KG1 (cell line): ENCODE results near the gene UBP1.
"Not testable (repeated sequence)": the region's sequence is repeated elsewhere in the genome, so short reads cannot be mapped to it uniquely, and the experiment has no call there.

Experiments
- DNase-seq: peaks from one replicate; lab custom pipeline; 2025; lab: John Stamatoyannopoulos, UW

Gene UBP1, protein sequence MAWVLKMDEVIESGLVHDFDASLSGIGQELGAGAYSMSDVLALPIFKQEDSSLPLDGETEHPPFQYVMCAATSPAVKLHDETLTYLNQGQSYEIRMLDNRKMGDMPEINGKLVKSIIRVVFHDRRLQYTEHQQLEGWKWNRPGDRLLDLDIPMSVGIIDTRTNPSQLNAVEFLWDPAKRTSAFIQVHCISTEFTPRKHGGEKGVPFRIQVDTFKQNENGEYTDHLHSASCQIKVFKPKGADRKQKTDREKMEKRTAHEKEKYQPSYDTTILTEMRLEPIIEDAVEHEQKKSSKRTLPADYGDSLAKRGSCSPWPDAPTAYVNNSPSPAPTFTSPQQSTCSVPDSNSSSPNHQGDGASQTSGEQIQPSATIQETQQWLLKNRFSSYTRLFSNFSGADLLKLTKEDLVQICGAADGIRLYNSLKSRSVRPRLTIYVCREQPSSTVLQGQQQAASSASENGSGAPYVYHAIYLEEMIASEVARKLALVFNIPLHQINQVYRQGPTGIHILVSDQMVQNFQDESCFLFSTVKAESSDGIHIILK

GRCh38 chr3:33440328-33441224 is at the start of gene UBP1:
Gene UBP1, minus strand, starts transcription at chr3:33440405. Its CDS starts 557 bp downstream, at chr3:33439848.
- peak; percentile 100 for DNase-seq

- DNase-seq, result no peak
Observed at GRCh38 chr3:33488683-33489082, 48.5 kb upstream of the UBP1 start.

GRCh38 chr3:33488246-33488645 is 48.0 kb upstream of the UBP1 start:
- no peak for DNase-seq

GRCh38 chr3:33482111-33482521 is 41.9 kb upstream of the UBP1 start:
- no peak for DNase-seq

GRCh38 chr3:33474896-33475295 is 34.7 kb upstream of the UBP1 start:
- DNase-seq, result no peak

DNA sequence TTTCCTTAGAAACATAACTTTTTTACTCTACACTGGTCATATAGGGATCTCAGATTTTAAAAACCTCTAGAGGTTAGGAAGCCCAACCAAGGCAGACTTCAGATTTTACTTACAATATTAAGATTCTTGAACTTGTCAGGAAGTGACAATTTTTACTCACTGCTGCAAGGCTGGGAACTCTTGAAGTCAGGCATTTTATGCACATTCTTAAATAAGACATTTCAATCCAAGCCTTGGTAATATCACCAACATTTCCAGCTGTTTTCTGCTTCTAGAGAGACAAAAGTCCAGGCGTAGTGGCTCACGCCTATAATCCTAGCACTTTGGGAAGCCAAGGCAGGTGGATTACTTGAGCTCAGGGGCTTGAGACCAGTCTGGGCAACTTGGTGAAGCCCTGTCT is 33.6 kb upstream of the UBP1 start:
- DNase-seq, result no peak

- no peak for DNase-seq
Observed at GRCh38 chr3:33467786-33468185, 27.6 kb upstream of the UBP1 start.

DNA sequence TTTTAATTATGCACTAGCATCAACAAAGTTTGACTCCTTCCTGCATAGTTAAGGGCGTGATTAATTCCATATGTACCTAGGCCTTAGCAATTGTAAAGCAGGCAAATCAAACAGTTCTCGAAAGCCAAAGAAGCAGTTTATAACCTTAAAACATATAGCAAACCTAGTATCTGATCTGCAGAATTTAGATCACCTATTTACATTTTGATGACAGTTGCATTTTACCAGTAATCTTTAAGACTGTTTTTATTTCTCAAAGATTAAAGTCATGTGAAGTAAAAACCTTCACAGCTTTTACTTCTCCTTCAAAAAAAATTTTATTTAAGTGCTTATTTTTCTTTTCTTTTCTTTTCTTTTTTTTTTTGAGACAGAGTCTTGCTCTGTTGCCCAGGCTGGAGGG is 20.9 kb upstream of the UBP1 start:
- no peak for DNase-seq

GRCh38 chr3:33459577-33459976 is 19.4 kb upstream of the UBP1 start:
- not testable (repeated sequence) for DNase-seq

DNA sequence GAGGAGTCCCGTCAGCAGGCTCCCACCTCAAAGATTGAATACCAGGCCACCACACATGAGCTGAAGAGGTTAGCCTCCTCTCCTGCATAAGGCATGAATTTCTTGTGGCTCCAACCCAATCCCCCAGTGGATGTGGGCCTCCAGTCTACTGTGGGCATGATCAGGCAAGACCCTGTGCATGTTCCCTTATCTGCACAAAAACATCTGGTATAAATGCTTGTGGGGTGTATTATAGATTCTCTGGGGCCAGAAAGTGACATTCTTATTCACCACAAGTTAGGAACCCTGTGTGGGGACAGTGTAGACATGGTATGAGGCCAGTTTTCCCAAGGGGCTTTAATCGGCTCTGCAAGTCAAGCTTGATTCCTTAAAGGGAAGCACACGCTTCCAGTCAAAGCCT is 18.2 kb upstream of the UBP1 start:
- DNase-seq, result no peak

DNA sequence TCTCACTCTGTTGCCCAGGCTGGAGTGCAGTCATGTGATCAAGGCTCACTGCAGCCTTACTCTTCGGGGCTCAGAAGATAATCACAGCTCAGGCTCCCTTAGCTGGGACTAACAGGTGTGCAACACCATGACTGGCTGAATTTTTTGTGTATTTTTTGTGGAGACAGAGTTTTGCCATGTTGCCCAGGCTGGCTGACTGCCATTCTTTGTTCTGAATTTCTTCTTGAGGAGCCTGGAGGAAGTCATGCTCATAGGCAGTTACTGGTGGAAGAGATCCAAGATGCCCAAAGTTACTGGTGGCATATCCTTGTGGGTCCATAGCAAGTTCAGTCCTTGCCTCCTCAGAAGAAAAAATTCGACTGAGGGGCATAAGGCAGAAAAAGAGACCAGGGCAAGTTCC is 16.6 kb upstream of the UBP1 start:
- DNase-seq, result no peak

- no peak for DNase-seq
Observed at GRCh38 chr3:33453331-33453761, 13.1 kb upstream of the UBP1 start.

DNA sequence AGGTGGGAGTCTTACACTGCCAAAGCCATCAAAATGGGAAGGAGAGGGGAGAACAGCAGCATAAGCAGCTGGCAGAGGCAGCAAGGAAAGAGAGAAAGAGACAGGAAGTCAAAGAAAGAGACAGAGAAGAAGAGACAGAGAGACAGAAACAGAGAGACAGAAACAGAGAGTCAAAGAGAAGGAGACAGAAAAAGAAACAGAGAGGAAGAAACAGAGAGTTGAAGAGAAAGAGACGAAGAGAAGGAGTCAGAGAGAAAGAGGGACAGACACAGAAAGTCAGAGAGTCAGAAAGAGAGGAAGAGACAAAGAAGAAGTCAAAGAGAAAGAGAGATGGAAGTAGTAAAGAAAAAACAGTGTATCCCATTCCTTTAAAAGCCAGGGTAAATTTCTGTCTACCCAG is 11.8 kb upstream of the UBP1 start:
- DNase-seq, result not testable (repeated sequence)

- no peak for DNase-seq
Observed at GRCh38 chr3:33447958-33448357, 7.8 kb upstream of the UBP1 start.

DNA sequence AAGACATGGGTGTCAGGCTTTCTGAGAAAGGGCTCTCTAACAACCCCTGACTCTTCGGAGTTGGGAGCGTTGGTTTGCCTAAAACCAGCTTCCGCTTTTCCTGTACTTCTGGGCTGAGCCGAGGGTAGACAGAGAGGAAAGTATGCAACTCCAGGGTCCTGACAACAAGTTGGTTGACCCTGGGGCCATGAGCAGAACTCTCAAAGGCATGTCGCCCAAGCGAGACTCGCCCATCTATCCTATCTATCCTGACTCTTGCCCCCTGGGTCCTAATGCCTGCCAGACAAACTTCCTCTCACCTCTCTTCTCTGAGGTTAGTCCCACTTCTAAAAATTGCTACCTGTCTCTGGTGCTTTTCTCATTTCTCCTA is 7.0 kb upstream of the UBP1 start:
- DNase-seq, result not testable (repeated sequence)

DNA sequence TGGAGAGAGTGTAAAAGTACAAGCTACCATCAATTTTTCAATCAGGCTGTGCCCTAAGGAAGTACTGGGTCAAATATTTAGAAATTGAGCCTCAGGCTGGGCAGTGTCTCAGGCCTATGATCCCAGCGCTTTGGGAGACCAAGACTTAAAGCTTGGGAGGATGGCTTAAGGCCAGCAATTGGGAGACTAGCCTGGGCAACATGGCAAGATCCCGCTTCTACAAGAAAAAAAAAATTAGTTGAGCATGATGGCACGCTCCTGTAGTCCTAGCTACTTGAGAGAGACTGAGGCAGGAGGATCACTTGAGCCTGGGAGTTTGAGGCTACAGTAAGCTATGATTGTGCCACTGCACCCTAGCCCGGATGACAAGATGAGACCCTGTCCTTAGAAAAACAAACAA is 2.0 kb upstream of the UBP1 start:
- DNase-seq, result no peak

DNA sequence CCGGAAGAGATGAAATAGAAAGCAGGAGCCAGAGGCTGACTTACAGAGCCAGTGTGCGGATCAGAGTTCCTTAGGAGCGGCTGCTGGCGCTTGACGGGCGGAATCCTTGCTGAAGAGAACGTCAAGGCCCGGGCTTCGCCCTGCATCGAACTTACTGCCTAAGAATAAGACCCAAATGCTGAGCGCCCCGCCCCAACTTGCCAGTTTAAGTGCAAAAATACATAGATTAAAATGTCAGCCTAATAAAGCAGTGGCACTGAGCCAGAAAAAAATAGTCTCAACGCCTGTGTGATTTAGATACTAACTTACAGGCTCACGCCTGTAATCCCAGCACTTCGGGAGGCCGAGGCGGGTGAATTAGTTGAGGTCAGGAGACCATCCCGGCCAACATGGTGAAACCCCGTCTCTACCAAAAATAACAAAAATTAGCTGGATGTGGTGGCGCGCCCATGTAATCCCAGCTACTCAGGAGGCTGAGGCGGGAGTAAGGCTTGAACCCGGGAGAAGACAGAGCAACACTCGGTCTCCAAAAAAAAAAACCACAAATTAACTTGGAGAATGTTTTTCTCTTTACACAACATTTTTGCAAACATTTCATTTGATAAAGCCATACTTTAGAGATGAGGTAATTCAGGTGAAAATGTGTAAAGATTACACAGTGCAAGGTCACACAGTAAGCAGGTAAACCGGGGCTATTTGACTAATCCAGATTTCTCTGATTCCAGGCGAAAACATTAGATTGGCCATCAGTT is 1.2 kb upstream of the UBP1 start:
- no peak for DNase-seq

GRCh38 chr3:33439546-33440327 is 468 bp downstream of the UBP1 start:
- no peak for DNase-seq

- no peak for DNase-seq
Observed at GRCh38 chr3:33438881-33439545, 1.2 kb downstream of the UBP1 start.

DNA sequence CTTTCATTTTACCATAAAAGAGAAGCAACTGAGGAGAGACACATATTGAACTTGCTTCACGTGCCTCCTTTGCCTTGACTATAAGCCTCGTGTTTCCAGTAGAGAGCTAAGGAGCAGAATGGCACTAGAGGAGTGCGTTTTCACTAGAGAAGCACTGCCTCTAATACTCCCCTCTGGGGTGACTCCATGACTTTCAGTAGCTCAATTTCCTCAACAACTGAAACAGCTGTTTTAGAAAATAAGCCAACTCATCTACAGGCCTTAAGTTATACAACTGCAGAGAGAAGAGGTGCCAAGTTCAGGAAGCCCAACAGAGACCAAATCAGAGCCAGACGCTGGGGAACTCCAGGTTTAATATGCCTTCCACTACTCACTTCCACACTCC is 1.9 kb downstream of the UBP1 start:
- no peak for DNase-seq
